ENCODE results near the gene ERG. TPM values are rescaled to one million over a fixed set of nuclear protein-coding genes. Genes with fewer than 3 reads are reported as not detected.

Gene ERG
- total RNA-seq, 6 experiments from 2014 or later, result 3.1 to 6.4 (median 5.2) TPM

DNA sequence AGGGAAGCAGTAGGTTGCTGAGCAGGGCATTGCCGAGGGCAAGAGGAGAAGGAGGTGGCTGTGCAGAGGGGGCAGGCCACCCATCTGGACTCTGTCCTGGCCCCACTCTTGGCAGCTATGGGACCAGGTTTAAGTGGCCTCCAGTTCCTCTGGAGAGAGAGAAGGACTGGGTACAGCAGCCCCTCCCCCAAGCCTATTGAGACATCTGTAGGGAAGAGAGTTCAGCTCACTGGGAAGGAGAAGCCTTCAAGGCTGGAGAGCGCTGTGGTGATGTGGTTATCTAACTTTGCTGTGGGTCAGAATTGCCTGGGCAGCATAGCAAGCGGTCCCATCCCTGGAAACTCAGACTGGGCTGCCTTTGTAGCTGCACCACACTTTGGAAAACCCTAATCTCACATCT is 147.6 kb downstream of the ERG start:
- ATAC-seq, result peak in 1 of 4 donors; percentile 11
- no peak overlapping the region for H3K27ac ChIP-seq
- H3K36me3 ChIP-seq, result no peaks in the 10 kb centered on the region
- H3K9me3 ChIP-seq, result no peaks in the 10 kb centered on the region
- intact Hi-C loops (cut with DNase I), result loop anchor here (5.0 kb wide), 2 partner anchors 128 to 133 kb away; no protein-coding TSS in a partner anchor
- H3K27me3 ChIP-seq, result no peaks in the 10 kb centered on the region
- WGBS (ENCODE audit: insufficient coverage, low coverage, low lambda C conversion rate, missing lambda C conversion rate), result no CpG with 5 or more reads among the region's 3 CpGs
- no peak overlapping the region for H3K4me3 ChIP-seq
- TF ChIP-seq, protein P1, sequence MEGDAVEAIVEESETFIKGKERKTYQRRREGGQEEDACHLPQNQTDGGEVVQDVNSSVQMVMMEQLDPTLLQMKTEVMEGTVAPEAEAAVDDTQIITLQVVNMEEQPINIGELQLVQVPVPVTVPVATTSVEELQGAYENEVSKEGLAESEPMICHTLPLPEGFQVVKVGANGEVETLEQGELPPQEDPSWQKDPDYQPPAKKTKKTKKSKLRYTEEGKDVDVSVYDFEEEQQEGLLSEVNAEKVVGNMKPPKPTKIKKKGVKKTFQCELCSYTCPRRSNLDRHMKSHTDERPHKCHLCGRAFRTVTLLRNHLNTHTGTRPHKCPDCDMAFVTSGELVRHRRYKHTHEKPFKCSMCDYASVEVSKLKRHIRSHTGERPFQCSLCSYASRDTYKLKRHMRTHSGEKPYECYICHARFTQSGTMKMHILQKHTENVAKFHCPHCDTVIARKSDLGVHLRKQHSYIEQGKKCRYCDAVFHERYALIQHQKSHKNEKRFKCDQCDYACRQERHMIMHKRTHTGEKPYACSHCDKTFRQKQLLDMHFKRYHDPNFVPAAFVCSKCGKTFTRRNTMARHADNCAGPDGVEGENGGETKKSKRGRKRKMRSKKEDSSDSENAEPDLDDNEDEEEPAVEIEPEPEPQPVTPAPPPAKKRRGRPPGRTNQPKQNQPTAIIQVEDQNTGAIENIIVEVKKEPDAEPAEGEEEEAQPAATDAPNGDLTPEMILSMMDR (IDR thresholded peaks at IDR 0.05), result no peak
- TF ChIP-seq POLR2A (IDR thresholded peaks at IDR 0.05), result no peak
- H3K4me1 ChIP-seq, result no peaks in the 10 kb centered on the region
- no peak for DNase-seq

DNA sequence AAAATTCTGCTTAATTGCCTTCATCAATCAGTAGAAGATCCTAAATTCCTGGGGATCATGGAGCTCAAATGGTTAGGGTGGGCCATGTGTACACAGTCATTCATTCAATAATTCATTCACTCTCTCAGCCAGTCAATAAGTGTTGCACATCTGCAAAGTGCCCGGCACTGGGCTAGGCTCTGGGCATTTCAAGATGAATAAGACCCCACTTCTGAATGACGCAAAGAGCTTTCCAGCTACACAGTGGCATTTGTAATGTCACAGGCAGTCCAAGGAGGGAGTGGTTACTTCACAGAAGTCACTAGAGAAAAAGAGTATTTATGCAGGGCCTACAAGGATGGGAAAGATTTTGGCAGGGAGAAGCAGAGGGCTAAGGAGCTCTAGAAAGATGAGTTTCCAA is 148.3 kb downstream of the ERG start:
- WGBS (ENCODE audit: insufficient coverage, low coverage, low lambda C conversion rate, missing lambda C conversion rate), result 92% methylated on average over 2 of the region's 2 CpGs
- no peaks in the 10 kb centered on the region for H3K9me3 ChIP-seq
- no peaks in the 10 kb centered on the region for H3K4me1 ChIP-seq
- intact Hi-C loops (cut with DNase I), result loop anchor here (5.0 kb wide), 2 partner anchors 128 to 133 kb away; no protein-coding TSS in a partner anchor
- DNase-seq (no peak), ATAC-seq (no peak)
- H3K36me3 ChIP-seq, result no peaks in the 10 kb centered on the region
- H3K27ac ChIP-seq, result no peak overlapping the region
- TF ChIP-seq, protein P1 (IDR thresholded peaks at IDR 0.05), result no peak
- TF ChIP-seq POLR2A (IDR thresholded peaks at IDR 0.05), result no peak
- no peaks in the 10 kb centered on the region for H3K27me3 ChIP-seq
- H3K4me3 ChIP-seq, result no peak overlapping the region

DNA sequence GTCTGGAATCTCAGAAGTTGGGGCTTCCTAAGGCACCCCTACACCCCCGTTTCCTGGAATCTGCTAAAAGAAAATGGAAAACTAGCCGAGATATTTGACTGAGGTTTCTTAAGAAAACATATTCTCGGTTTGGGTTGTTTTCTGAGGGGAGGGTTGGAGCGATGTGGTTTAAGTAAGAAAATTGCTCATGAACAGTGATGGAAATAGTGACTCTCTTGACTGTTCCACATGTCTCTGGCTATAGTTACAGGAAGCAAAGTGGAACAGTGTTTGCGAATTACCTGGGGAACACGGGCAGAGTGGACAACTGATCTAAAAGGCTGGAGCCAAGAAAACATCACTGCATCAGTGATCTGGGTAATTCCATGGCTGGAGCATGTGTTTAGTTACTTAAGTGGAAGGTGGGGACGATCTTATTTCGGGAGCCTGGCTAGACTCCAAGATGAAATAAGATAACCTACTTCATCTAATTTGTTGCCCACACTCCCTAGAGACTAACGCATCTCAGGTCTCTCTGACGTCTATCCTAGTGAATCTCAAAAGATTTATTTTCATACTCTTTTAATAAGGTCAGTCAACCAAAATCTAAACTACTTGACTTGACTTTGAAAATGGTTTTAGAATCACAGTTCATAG is 149.0 kb downstream of the ERG start:
- Histone ChIP-seq H3K4me3 (no peak overlapping the region), H3K9me3 (no peaks in the 10 kb centered on the region), H3K27ac (no peak overlapping the region), H3K4me1 (no peaks in the 10 kb centered on the region), H3K27me3 (no peaks in the 10 kb centered on the region), H3K36me3 (no peaks in the 10 kb centered on the region)
- intact Hi-C loops (cut with DNase I), result no loop called here
- WGBS (ENCODE audit: insufficient coverage, low coverage, low lambda C conversion rate, missing lambda C conversion rate), result 73% methylated on average over 10 of the region's 10 CpGs
- no peak for ATAC-seq
- peak in 1 of 3 donors; percentile 9 for DNase-seq
- no peak for TF ChIP-seq POLR2A (IDR thresholded peaks at IDR 0.05)
- TF ChIP-seq, protein P1 (IDR thresholded peaks at IDR 0.05), result no peak

DNA sequence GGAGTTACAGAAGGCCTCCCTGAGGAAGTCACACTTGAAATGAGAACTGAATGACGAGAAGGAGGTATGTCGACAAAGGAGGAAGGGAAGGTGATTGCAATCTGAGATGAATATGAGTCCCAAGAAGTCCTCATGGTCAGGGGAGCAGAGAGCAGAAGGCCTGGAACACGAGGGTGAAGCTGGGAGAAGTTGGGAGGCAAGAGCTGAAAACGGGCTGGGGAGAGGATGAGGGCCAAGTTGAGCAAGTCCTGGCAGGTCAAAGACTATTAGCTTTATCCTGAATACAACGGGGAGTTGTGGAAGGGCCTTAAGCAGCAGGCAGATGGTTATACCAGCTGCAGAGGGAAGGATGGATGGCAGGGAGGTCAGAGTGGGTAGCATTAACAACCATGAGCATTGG is 152.0 kb downstream of the ERG start:
- peaks cover 0 to 13% (median 3%) of the 10 kb centered on the region in 4 donors for H3K4me1 ChIP-seq
- intact Hi-C loops (cut with DNase I), result no loop called here
- H3K27me3 ChIP-seq, result no peaks in the 10 kb centered on the region
- no peak overlapping the region for H3K27ac ChIP-seq
- DNase-seq (no peak), ATAC-seq (peak in 2 of 4 donors; percentile 22 to 31)
- no peaks in the 10 kb centered on the region for H3K36me3 ChIP-seq
- WGBS (ENCODE audit: insufficient coverage, low coverage, low lambda C conversion rate, missing lambda C conversion rate), result 33% methylated on average over 5 of the region's 5 CpGs
- H3K9me3 ChIP-seq, result no peaks in the 10 kb centered on the region
- TF ChIP-seq POLR2A (IDR thresholded peaks at IDR 0.05), result no peak
- TF ChIP-seq, protein P1 (IDR thresholded peaks at IDR 0.05), result no peak
- H3K4me3 ChIP-seq, result no peak overlapping the region
